ENCODE data around the gene PSMB2. TPM values are rescaled to one million over a fixed set of nuclear protein-coding genes. Genes with fewer than 3 reads are reported as not detected.

PSMB2 gene
- total and polyA plus RNA-seq, 2 of the 8 experiments (the other 6 are each of a cell fraction or from before 2014, with no cell fraction given), result 91.4 to 101 TPM

- TF ChIP-seq MAFK (IDR thresholded peaks at IDR 0.05; ENCODE audit: low read depth, low read length), result no peak
- no peak for TF ChIP-seq SP1 (IDR thresholded peaks at IDR 0.05; ENCODE audit: low read depth, low read length)
- no peak for TF ChIP-seq TAF1 (IDR thresholded peaks at IDR 0.05; ENCODE audit: low read depth, low read length)
- no peak for TF ChIP-seq BACH1 (IDR thresholded peaks at IDR 0.05; ENCODE audit: low read length)
- TF ChIP-seq POU5F1 (IDR thresholded peaks at IDR 0.05; ENCODE audit: low read depth, low read length), result no peak
Observed at GRCh38 chr1:35605071-35605866, 36.1 kb downstream of the PSMB2 start (continued).

All from H1 (cell line).